Heart left ventricle (tissue), 16 donors: ENCODE results near the gene TP53. TPM values are rescaled to one million over a fixed set of nuclear protein-coding genes. Genes with fewer than 3 reads are reported as not detected.

Experiments
- ATAC-seq, 4 donors: fragments of 200-7000 bp; cut with Tn5 transposase; one replicate each; pipeline ENCODE4 v1.9.1; 2020 to 2022; ENCODE audit warnings: moderate library complexity in 4 of 4, mild to moderate bottlenecking in 3 of 4, moderate number of reproducible peaks in 1 of 4
- DNase-seq, 5 donors: peaks; one replicate each; pipeline ENCODE4 v3.0.0-alpha.2; 2020
- H3K27ac ChIP-seq, 12 donors: fragments of 200-600 bp; sonication (generic) in 4 of 12; one replicate each; pipeline versions ENCODE4 v1.5.0 to v1.8.0; 2016 to 2022; ENCODE audit warnings: mild to moderate bottlenecking in 2 of 12
- H3K27me3 ChIP-seq, 9 donors: fragments of 200-600 bp; sonication (generic) in 2 of 9; one replicate each; pipeline versions ENCODE4 v1.5.1 to v1.8.0; 2016 to 2022; ENCODE audit warnings: mild to moderate bottlenecking in 3 of 9
- H3K36me3 ChIP-seq, 9 donors: fragments of 200-600 bp; sonication (generic) in 2 of 9; one replicate each; pipeline versions ENCODE4 v1.5.0 to v1.8.0; 2018 to 2022; ENCODE audit warnings: mild to moderate bottlenecking in 2 of 9
- H3K4me1 ChIP-seq, 12 donors: fragments of 200-600 bp; sonication (generic) in 4 of 12; one replicate each; pipeline versions ENCODE4 v1.5.0 to v1.8.0; 2016 to 2022; ENCODE audit warnings: mild to moderate bottlenecking in 3 of 12
- H3K4me3 ChIP-seq, 12 donors: fragments of 200-600 bp; sonication (generic) in 4 of 12; one replicate each; pipeline versions ENCODE4 v1.5.0 to v1.8.0; 2017 to 2022; ENCODE audit warnings: mild to moderate bottlenecking in 9 of 12, moderate library complexity in 4 of 12
- H3K9me3 ChIP-seq, 12 donors: fragments of 200-600 bp; sonication (generic) in 4 of 12; one replicate each; pipeline versions ENCODE4 v1.5.0 to v1.8.0; 2016 to 2022; ENCODE audit warnings: mild to moderate bottlenecking in 1 of 12
- CTCF ChIP-seq, 12 donors: fragments of 200-600 bp; sonication (generic) in 4 of 12; IDR thresholded peaks; one replicate each; pipeline versions ENCODE4 v1.5.0 to v1.8.0; 2018 to 2022; ENCODE audit warnings: antibody characterized with exemption in 12 of 12, mild to moderate bottlenecking in 5 of 12
- POLR2A ChIP-seq, 2 donors: fragments of 450-650 bp; IDR thresholded peaks; one replicate each; pipeline ENCODE4 v1.6.1; 2017; ENCODE audit warnings: antibody characterized with exemption in 2 of 2, mild to moderate bottlenecking in 2 of 2, moderate library complexity in 2 of 2
- WGBS, 4 donors: extraction: QIAGEN DNeasy Blood & Tissue Kit in 2 of 4; methylation state at CpG; one replicate each; pipeline versions ENCODE4 v1.1.5 to v1.1.7; 2013 to 2018; 5-methylcytosine and 5-hydroxymethylcytosine counted together
- intact Hi-C, 10 donors: fragments of 100-400 bp; cut with DNase I; formaldehyde crosslinking; loops; one replicate each; pipeline versions ENCODE4 v1.11.1 to v1.14.2; 2022
- polyA plus RNA-seq, 2 donors: library from polyadenylated mRNA; stranded (reverse); fragments of 200-250 nt; gene quantifications; one replicate each; pipeline ENCODE4 v1.2.3, GENCODE V29; 2013
- total RNA-seq, 9 donors: library from RNA; depleted of rRNA in 2 of 9; stranded (reverse); fragments of >200 nt in 2 of 9; fragmentation: NEBNext Ultra II Directional in 3 of 9; extraction: Animal tissue kit (Norgen Biotek cat#: 25700) in 3 of 9; gene quantifications; one replicate each; pipeline versions ENCODE4 v1.1.0 to v1.2.4, GENCODE V29; 2016 to 2023
- donor health status: ischemic (EF 13 %, LVEDD 7.1; RV severe dilation, severe dysfunction).
- donor health status: healthy with polysubstance abuse.
- donor health status: DM: no; HTN: yes; CAD: no.
- donor health status: DM: no; HTN: no; CAD: no.
- donor health status: ischemic (EF 25% LVEDD 6.9; RV normal size, moderate dysfunction).
- donor health status: ischemic (EF 25% LVEDD 5.7; RV mildly dilated, moderate dysfunction).
- donor health status: healthy.
- donor health status: DM: yes; HTN: yes; CAD: no.
- donor health status: ischemic (EF 35%, LVEDD 5.7; RV mildly dilated, moderate dysfunction).
- donor health status: nonischemic (EF 11% LVEDD 7.7; RV severe dilation, severe dysfunction).
- donor health status: DM: yes; HTN: yes; CAD: no.
- donor health status: PGD.
- donor health status: ischemic (EF 29% LVEDD 5.4; RV normal size, mild dysfunction).
- donor health status: nonischemic (EF 23%, LVEDD 6.1; RV moderate dilation, normal function).

TP53 gene
- total and polyA plus RNA-seq, 11 donors, result 6.8 to 44.6 (median 12.5) TPM

- Histone ChIP-seq H3K36me3 (no peaks in the 10 kb centered on the region), H3K27ac (no peak overlapping the region), H3K4me1 (no peaks in the 10 kb centered on the region), H3K27me3 (peaks cover 0 to 13% (median 3%) of the 10 kb centered on the region in 9 donors), H3K4me3 (no peak overlapping the region), H3K9me3 (no peaks in the 10 kb centered on the region)
- no peak for ATAC-seq
- no peak for DNase-seq
- WGBS, 4 donors, result 44 to 58% (median 56%) methylated on average over 3 of the region's 3 CpGs
- TF ChIP-seq CTCF (IDR thresholded peaks at IDR 0.05) (no peak), POLR2A (IDR thresholded peaks at IDR 0.05) (no peak)
- intact Hi-C loops, result no loop called here
Observed at GRCh38 chr17:7727886-7728285, 40.6 kb upstream of the TP53 start.

- no peak for TF ChIP-seq CTCF (IDR thresholded peaks at IDR 0.05)
- no peak for TF ChIP-seq POLR2A (IDR thresholded peaks at IDR 0.05)
- WGBS, 4 donors, result 56 to 74% (median 63%) methylated on average over 2 of the region's 2 CpGs
- Histone ChIP-seq H3K27me3 (peaks cover 0 to 35% (median 5%) of the 10 kb centered on the region in 9 donors), H3K4me1 (peaks cover 0 to 15% (median 4%) of the 10 kb centered on the region in 12 donors), H3K4me3 (no peak overlapping the region), H3K27ac (no peak overlapping the region), H3K36me3 (no peaks in the 10 kb centered on the region), H3K9me3 (no peaks in the 10 kb centered on the region)
- ATAC-seq, result no peak
- intact Hi-C loops, result no loop called here
- DNase-seq, result no peak
Observed at GRCh38 chr17:7721612-7722011, 34.3 kb upstream of the TP53 start.

- ATAC-seq, result no peak
Observed at GRCh38 chr17:7720125-7720524, 32.8 kb upstream of the TP53 start.

GRCh38 chr17:7719661-7720060 is 32.4 kb upstream of the TP53 start:
- H3K4me1 ChIP-seq, result peaks cover 0 to 21% (median 8%) of the 10 kb centered on the region in 12 donors
- 58 to 74% (median 72%) methylated on average over 8 to 9 of the region's 9 CpGs for WGBS, 4 donors
- intact Hi-C loops, result no loop called here
- no peak for ATAC-seq
- no peak overlapping the region for H3K27ac ChIP-seq
- H3K27me3 ChIP-seq, result peaks cover 0 to 53% (median 13%) of the 10 kb centered on the region in 9 donors
- no peak for DNase-seq
- no peaks in the 10 kb centered on the region for H3K36me3 ChIP-seq
- TF ChIP-seq POLR2A (IDR thresholded peaks at IDR 0.05) (no peak), CTCF (IDR thresholded peaks at IDR 0.05) (no peak)
- no peaks in the 10 kb centered on the region for H3K9me3 ChIP-seq
- H3K4me3 ChIP-seq, result no peak overlapping the region

More at GRCh38 chr17:7720125-7720524, 32.8 kb upstream of the TP53 start:
- Histone ChIP-seq H3K4me3 (no peak overlapping the region), H3K27ac (no peak overlapping the region), H3K4me1 (peaks cover 0 to 21% (median 8%) of the 10 kb centered on the region in 12 donors), H3K27me3 (peaks cover 0 to 50% (median 13%) of the 10 kb centered on the region in 9 donors), H3K36me3 (no peaks in the 10 kb centered on the region), H3K9me3 (no peaks in the 10 kb centered on the region)
- no peak for DNase-seq
- 50 to 59% (median 53%) methylated on average over 4 of the region's 4 CpGs for WGBS, 4 donors
- intact Hi-C loops, result no loop called here
- TF ChIP-seq POLR2A (IDR thresholded peaks at IDR 0.05) (no peak), CTCF (IDR thresholded peaks at IDR 0.05) (no peak)
